Parathyroid adenoma (tissue), 2 donors: ENCODE measurements around the gene GALNT4.

Experiments used
- H2AFZ ChIP-seq: fragments of 300-600 bp; sonication (generic); one replicate; pipeline ENCODE4 v1.7.0; 2017; ENCODE audit warnings: antibody characterized with exemption, mild to moderate bottlenecking
- H3K27ac ChIP-seq: fragments of 300-600 bp; sonication (generic); one replicate; pipeline ENCODE4 v1.7.0; 2017
- H3K27me3 ChIP-seq: fragments of 300-600 bp; sonication (generic); one replicate; pipeline ENCODE4 v1.7.0; 2017; ENCODE audit warnings: low read length; ENCODE audit not compliant: control insufficient read depth, insufficient read depth
- H3K36me3 ChIP-seq: fragments of 300-600 bp; sonication (generic); one replicate; pipeline ENCODE4 v1.7.0; 2017; ENCODE audit warnings: low read length; ENCODE audit not compliant: control insufficient read depth, insufficient read depth
- H3K4me1 ChIP-seq: fragments of 300-600 bp; sonication (generic); one replicate; pipeline ENCODE4 v1.7.0; 2017; ENCODE audit warnings: control low read depth
- H3K4me2 ChIP-seq: fragments of 300-600 bp; sonication (generic); one replicate; pipeline ENCODE4 v1.7.0; 2017; ENCODE audit warnings: low read length
- H3K4me3 ChIP-seq: fragments of 300-600 bp; sonication (generic); one replicate; pipeline ENCODE4 v1.7.0; 2017; ENCODE audit warnings: low read depth, low read length
- H3K79me2 ChIP-seq: fragments of 300-600 bp; sonication (generic); one replicate; pipeline ENCODE4 v1.7.0; 2017; ENCODE audit warnings: control low read depth
- H3K9ac ChIP-seq: fragments of 300-600 bp; sonication (generic); one replicate; pipeline ENCODE4 v1.7.0; 2017; ENCODE audit warnings: mild to moderate bottlenecking
- H3K9me3 ChIP-seq: fragments of 300-600 bp; sonication (generic); one replicate; pipeline ENCODE4 v1.7.0; 2017; ENCODE audit warnings: low read length; ENCODE audit not compliant: control insufficient read depth
- TF ChIP-seq, protein P1 (sequence below): fragments of 300-600 bp; sonication (generic); IDR thresholded peaks from one replicate; pipeline ENCODE4 v1.7.0; 2017; ENCODE audit warnings: antibody characterized with exemption, mild to moderate bottlenecking
- donor health status: primary hyperparathyroidism.

GALNT4 gene

DNA sequence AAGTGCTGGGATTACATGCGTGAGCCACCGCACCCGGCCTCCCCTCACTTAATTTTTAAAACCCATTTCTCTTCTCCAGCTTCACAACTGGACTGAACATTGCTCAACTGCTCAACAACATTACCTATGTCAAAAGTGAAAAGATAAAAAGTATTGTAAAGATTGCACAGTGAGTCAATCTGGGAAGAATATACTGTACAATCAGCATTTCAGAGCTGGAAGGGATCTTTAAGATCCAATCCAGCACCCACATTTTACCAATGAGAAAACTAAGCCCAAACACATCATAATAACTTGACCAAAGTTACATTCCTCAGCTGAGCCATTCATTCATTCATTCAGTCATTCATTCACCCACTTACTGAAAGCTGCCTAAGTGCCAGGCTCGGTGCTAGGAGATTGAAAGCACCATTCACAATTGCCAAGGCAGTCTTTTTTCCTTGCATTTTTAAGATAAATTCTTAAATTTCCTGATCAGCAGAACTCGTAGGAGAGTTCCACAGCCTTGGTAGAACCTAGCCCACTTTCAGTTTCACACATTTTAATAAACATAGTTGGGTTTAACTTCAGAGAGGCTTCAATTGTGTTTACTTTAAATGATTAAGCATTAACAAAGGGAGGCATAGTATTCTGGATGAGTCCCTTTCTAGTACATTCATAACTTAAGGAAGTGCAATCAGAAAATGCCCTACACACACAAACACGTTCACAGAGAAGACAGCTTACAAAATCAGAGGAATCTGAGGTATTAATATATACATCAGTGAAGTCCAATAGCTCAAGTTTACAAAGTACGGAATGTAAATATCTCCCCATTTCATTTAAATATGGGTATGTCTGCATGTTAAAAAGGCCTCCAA is 3.0 kb downstream of the GALNT4 start:
- no peak overlapping the region for H3K4me3 ChIP-seq
- H3K9me3 ChIP-seq, result no peaks in the 10 kb centered on the region
- H3K4me2 ChIP-seq, result no peak overlapping the region
- H3K36me3 ChIP-seq, result no peaks in the 10 kb centered on the region
- no peak overlapping the region for H2AFZ ChIP-seq
- H3K79me2 ChIP-seq, result peaks cover 31% of the 10 kb centered on the region
- TF ChIP-seq, protein P1, sequence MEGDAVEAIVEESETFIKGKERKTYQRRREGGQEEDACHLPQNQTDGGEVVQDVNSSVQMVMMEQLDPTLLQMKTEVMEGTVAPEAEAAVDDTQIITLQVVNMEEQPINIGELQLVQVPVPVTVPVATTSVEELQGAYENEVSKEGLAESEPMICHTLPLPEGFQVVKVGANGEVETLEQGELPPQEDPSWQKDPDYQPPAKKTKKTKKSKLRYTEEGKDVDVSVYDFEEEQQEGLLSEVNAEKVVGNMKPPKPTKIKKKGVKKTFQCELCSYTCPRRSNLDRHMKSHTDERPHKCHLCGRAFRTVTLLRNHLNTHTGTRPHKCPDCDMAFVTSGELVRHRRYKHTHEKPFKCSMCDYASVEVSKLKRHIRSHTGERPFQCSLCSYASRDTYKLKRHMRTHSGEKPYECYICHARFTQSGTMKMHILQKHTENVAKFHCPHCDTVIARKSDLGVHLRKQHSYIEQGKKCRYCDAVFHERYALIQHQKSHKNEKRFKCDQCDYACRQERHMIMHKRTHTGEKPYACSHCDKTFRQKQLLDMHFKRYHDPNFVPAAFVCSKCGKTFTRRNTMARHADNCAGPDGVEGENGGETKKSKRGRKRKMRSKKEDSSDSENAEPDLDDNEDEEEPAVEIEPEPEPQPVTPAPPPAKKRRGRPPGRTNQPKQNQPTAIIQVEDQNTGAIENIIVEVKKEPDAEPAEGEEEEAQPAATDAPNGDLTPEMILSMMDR, result no peak
- no peaks in the 10 kb centered on the region for H3K27me3 ChIP-seq
- H3K4me1 ChIP-seq, result peaks cover 7% of the 10 kb centered on the region
- H3K27ac ChIP-seq, result no peak overlapping the region
- no peak overlapping the region for H3K9ac ChIP-seq

GRCh38 chr12:89517720-89518119 is 6.9 kb downstream of the GALNT4 start:
- H3K4me3 ChIP-seq, result no peak overlapping the region
- no peak overlapping the region for H2AFZ ChIP-seq
- H3K79me2 ChIP-seq, result peaks cover 34% of the 10 kb centered on the region
- H3K27ac ChIP-seq, result no peak overlapping the region
- no peaks in the 10 kb centered on the region for H3K36me3 ChIP-seq
- no peaks in the 10 kb centered on the region for H3K9me3 ChIP-seq
- no peaks in the 10 kb centered on the region for H3K27me3 ChIP-seq
- peaks cover 3% of the 10 kb centered on the region for H3K4me1 ChIP-seq
- TF ChIP-seq, protein P1, result no peak
- no peak overlapping the region for H3K9ac ChIP-seq
- no peak overlapping the region for H3K4me2 ChIP-seq

GRCh38 chr12:89516633-89517032 is 8.0 kb downstream of the GALNT4 start:
- peaks cover 29% of the 10 kb centered on the region for H3K79me2 ChIP-seq
- no peaks in the 10 kb centered on the region for H3K9me3 ChIP-seq
- H3K27ac ChIP-seq, result no peak overlapping the region
- no peak overlapping the region for H2AFZ ChIP-seq
- H3K36me3 ChIP-seq, result no peaks in the 10 kb centered on the region
- peaks cover 2% of the 10 kb centered on the region for H3K4me1 ChIP-seq
- no peak overlapping the region for H3K4me3 ChIP-seq
- TF ChIP-seq, protein P1, result no peak
- H3K27me3 ChIP-seq, result no peaks in the 10 kb centered on the region
- H3K4me2 ChIP-seq, result no peak overlapping the region
- no peak overlapping the region for H3K9ac ChIP-seq

DNA sequence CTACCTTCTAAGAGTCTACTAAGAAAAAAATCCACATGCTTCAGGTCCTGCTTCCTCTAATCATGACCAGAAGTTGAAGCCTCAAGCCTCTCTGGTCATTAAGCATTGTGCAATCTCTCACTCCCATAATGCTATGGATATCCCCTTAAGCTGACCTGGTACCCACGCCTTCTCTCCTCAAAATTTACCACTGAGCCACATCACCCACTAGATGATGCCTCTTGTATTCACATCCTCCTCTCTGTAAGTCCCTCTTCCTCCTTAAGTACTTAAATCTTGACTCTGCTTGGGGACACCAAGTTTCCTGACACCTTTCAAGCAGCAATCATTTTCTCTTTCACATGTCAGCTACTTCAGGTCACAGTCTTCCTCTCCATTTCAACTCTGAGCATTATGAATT is 9.8 kb downstream of the GALNT4 start:
- Histone ChIP-seq H3K79me2 (peaks cover 21% of the 10 kb centered on the region), H3K27ac (no peak overlapping the region), H3K27me3 (no peaks in the 10 kb centered on the region), H3K9me3 (no peaks in the 10 kb centered on the region), H3K9ac (no peak overlapping the region), H2AFZ (no peak overlapping the region), H3K4me3 (no peak overlapping the region), H3K36me3 (no peaks in the 10 kb centered on the region), H3K4me1 (no peaks in the 10 kb centered on the region), H3K4me2 (no peak overlapping the region)
- TF ChIP-seq, protein P1, result no peak

GRCh38 chr12:89513544-89513943 is 11.1 kb downstream of the GALNT4 start:
- no peak overlapping the region for H3K4me2 ChIP-seq
- H3K27ac ChIP-seq, result no peak overlapping the region
- H3K4me1 ChIP-seq, result no peaks in the 10 kb centered on the region
- no peak overlapping the region for H3K9ac ChIP-seq
- H3K9me3 ChIP-seq, result no peaks in the 10 kb centered on the region
- H3K27me3 ChIP-seq, result no peaks in the 10 kb centered on the region
- TF ChIP-seq, protein P1, result no peak
- H2AFZ ChIP-seq, result no peak overlapping the region
- H3K4me3 ChIP-seq, result no peak overlapping the region
- no peaks in the 10 kb centered on the region for H3K36me3 ChIP-seq
- H3K79me2 ChIP-seq, result peaks cover 21% of the 10 kb centered on the region
